H9 (cell line): ENCODE results near the gene WDR53. TPM values are rescaled to one million over a fixed set of nuclear protein-coding genes. Genes with fewer than 3 reads are reported as not detected.

Experiments used
- DNase-seq: peaks from one replicate; pipeline ENCODE4 v3.0.0-alpha.2; 2017
- H2AFZ ChIP-seq: one replicate; pipeline ENCODE4 v1.6.1; 2013; ENCODE audit warnings: mild to moderate bottlenecking, low read length, control low read depth, moderate library complexity
- H2AK5ac ChIP-seq: 2 replicates; pipeline ENCODE4 v1.6.1; 2013; ENCODE audit warnings: low read length, control low read depth, mixed read lengths; ENCODE audit not compliant: insufficient read length
- H2BK120ac ChIP-seq: one replicate; pipeline ENCODE4 v1.6.1; 2013; ENCODE audit warnings: low read depth, mild to moderate bottlenecking, low read length, control low read depth, inconsistent platforms; ENCODE audit not compliant: poor library complexity, severe bottlenecking
- H2BK12ac ChIP-seq: 2 replicates; pipeline ENCODE4 v1.6.1; 2013; ENCODE audit warnings: low read length, control low read depth, mixed read lengths, low read depth; ENCODE audit not compliant: insufficient read length
- H2BK15ac ChIP-seq: 2 replicates; pipeline ENCODE4 v1.6.1; 2013; ENCODE audit warnings: low read depth, low read length, control low read depth
- H2BK20ac ChIP-seq: one replicate; pipeline ENCODE4 v1.6.1; 2013; ENCODE audit warnings: low read depth, mild to moderate bottlenecking, low read length, control low read depth, inconsistent platforms; ENCODE audit not compliant: poor library complexity, severe bottlenecking
- H2BK5ac ChIP-seq: 2 replicates; pipeline ENCODE4 v1.6.1; 2013; ENCODE audit warnings: low read length, control low read depth, mixed read lengths; ENCODE audit not compliant: insufficient read length
- H3K14ac ChIP-seq: 2 replicates; pipeline ENCODE4 v1.6.1; 2013; ENCODE audit warnings: low read length, control low read depth; ENCODE audit not compliant: insufficient read depth
- H3K18ac ChIP-seq: 2 replicates; pipeline ENCODE4 v1.6.1; 2013; ENCODE audit warnings: low read depth, mild to moderate bottlenecking, mixed read lengths, low read length, control low read depth; ENCODE audit not compliant: insufficient read length
- H3K23ac ChIP-seq: 2 replicates; pipeline ENCODE4 v1.6.1; 2013; ENCODE audit warnings: low read length, control low read depth, mixed read lengths, low read depth; ENCODE audit not compliant: insufficient read length
- H3K23me2 ChIP-seq: 2 replicates; pipeline ENCODE4 v1.6.1; 2013; ENCODE audit warnings: low read depth, mild to moderate bottlenecking, mixed read lengths, low read length, control low read depth; ENCODE audit not compliant: insufficient read length, poor library complexity, severe bottlenecking
- H3K27ac ChIP-seq: 2 replicates; pipeline ENCODE4 v1.5.1; 2013; ENCODE audit warnings: low read length, control low read depth, mixed read lengths, low read depth; ENCODE audit not compliant: insufficient read length
- H3K27me3 ChIP-seq: 2 replicates; pipeline ENCODE4 v1.6.1; 2013; ENCODE audit warnings: low read length, control low read depth, inconsistent platforms; ENCODE audit not compliant: insufficient read depth
- H3K4ac ChIP-seq: 2 replicates; pipeline ENCODE4 v1.6.1; 2013; ENCODE audit warnings: low read depth, mild to moderate bottlenecking, control low read depth, inconsistent platforms, low read length, moderate library complexity
- H3K4me1 ChIP-seq: 2 replicates; pipeline ENCODE4 v1.6.1; 2013; ENCODE audit warnings: low read length, control low read depth, inconsistent platforms; ENCODE audit not compliant: insufficient read depth
- H3K4me2 ChIP-seq: 2 replicates; pipeline ENCODE4 v1.6.1; 2013; ENCODE audit warnings: low read length, control low read depth, mixed read lengths; ENCODE audit not compliant: insufficient read length, insufficient read depth
- H3K56ac ChIP-seq: 2 replicates; pipeline ENCODE4 v1.6.1; 2013; ENCODE audit warnings: low read depth, mild to moderate bottlenecking, mixed read lengths, low read length, control low read depth; ENCODE audit not compliant: insufficient read length
- H3K79me1 ChIP-seq: 2 replicates; pipeline ENCODE4 v1.6.1; 2013; ENCODE audit warnings: low read depth, mild to moderate bottlenecking, moderate library complexity, low read length, control low read depth, inconsistent platforms; ENCODE audit not compliant: insufficient read depth, poor library complexity, severe bottlenecking
- H3K79me2 ChIP-seq: 2 replicates; pipeline ENCODE4 v1.6.1; 2013; ENCODE audit warnings: low read length, control low read depth, inconsistent platforms; ENCODE audit not compliant: insufficient read depth
- H3K9ac ChIP-seq: 2 replicates; pipeline ENCODE4 v1.6.1; 2013; ENCODE audit warnings: low read length, control low read depth, mixed read lengths; ENCODE audit not compliant: insufficient read length; ENCODE audit errors: extremely low read depth
- H3K9me3 ChIP-seq: one replicate; pipeline ENCODE4 v1.6.1; 2013; ENCODE audit warnings: low read depth, low read length, inconsistent platforms; ENCODE audit not compliant: control insufficient read depth
- H3T11ph ChIP-seq: one replicate; pipeline ENCODE4 v1.6.1; 2013; ENCODE audit warnings: mild to moderate bottlenecking, low read length, control low read depth, inconsistent platforms
- H4K20me1 ChIP-seq: one replicate; pipeline ENCODE4 v1.6.1; 2013; ENCODE audit not compliant: control insufficient read depth, insufficient read length, insufficient read depth
- H4K5ac ChIP-seq: 2 replicates; pipeline ENCODE4 v1.6.1; 2013; ENCODE audit warnings: low read depth, mild to moderate bottlenecking, mixed read lengths, low read length, control low read depth; ENCODE audit not compliant: insufficient read length
- H4K8ac ChIP-seq: replicated peaks from 2 replicates; pipeline ENCODE4 v1.6.1; 2013; ENCODE audit warnings: low read length, control low read depth, mixed read lengths, low read depth; ENCODE audit not compliant: insufficient read length
- H4K91ac ChIP-seq: 2 replicates; pipeline ENCODE4 v1.6.1; 2013; ENCODE audit warnings: low read depth, mild to moderate bottlenecking, moderate library complexity, mixed read lengths, low read length, control low read depth; ENCODE audit not compliant: insufficient read length
- H3K27ac Mint-ChIP-seq, 3 experiments: 2 replicates in 2 of 3; 3 replicates in 1 of 3; pipeline ENCODE4 v1.8.0; 2020 to 2021; ENCODE audit warnings: mixed read lengths in 3 of 3, mild to moderate bottlenecking in 1 of 3, moderate library complexity in 1 of 3
- H3K27me3 Mint-ChIP-seq: 2 replicates; pipeline ENCODE4 v1.8.0; 2021; ENCODE audit warnings: low read depth, mild to moderate bottlenecking, moderate library complexity, mixed read lengths
- H3K36me3 Mint-ChIP-seq, 3 experiments: 2 replicates in 2 of 3; 3 replicates in 1 of 3; pipeline ENCODE4 v1.8.0; 2020 to 2021; ENCODE audit warnings: low read depth in 3 of 3, mixed read lengths in 3 of 3; ENCODE audit not compliant: insufficient read depth in 1 of 3
- H3K4me1 Mint-ChIP-seq, 2 experiments: 2 replicates each; pipeline ENCODE4 v1.8.0; 2020; ENCODE audit warnings: mixed read lengths in 2 of 2
- H3K4me3 Mint-ChIP-seq, 2 experiments: 2 replicates in 1 of 2; 3 replicates in 1 of 2; pipeline ENCODE4 v1.8.0; 2020 to 2021; ENCODE audit warnings: mild to moderate bottlenecking in 2 of 2, mixed read lengths in 2 of 2, moderate library complexity in 1 of 2
- H3K9me3 Mint-ChIP-seq, 2 experiments: 2 replicates in 1 of 2; 3 replicates in 1 of 2; pipeline ENCODE4 v1.8.0; 2020; ENCODE audit warnings: mild to moderate bottlenecking in 2 of 2, mixed read lengths in 2 of 2, moderate library complexity in 1 of 2
- WGBS: extraction: QIAGEN DNeasy Blood & Tissue Kit; methylation state at CpG from one replicate; pipeline ENCODE4 v1.1.7; 2013; ENCODE audit warnings: missing lambda C conversion rate, low lambda C conversion rate, mixed read lengths; ENCODE audit not compliant: insufficient read length; ENCODE audit errors: extremely low coverage; 5-methylcytosine and 5-hydroxymethylcytosine counted together
- total RNA-seq: library from RNA; stranded (reverse); gene quantifications from 2 replicates; pipeline ENCODE4 v1.2.1, GENCODE V29; 2021
- TF ChIP-seq, protein P1 (sequence below): fragments of 200-600 bp; sonication (generic); conservative IDR thresholded peaks from 3 replicates; pipeline ENCODE4 v1.8.0; 2021; ENCODE audit warnings: antibody characterized with exemption, mild to moderate bottlenecking

WDR53 gene
- total RNA-seq, 1 experiment from 2014 or later: 21.2 TPM

DNA sequence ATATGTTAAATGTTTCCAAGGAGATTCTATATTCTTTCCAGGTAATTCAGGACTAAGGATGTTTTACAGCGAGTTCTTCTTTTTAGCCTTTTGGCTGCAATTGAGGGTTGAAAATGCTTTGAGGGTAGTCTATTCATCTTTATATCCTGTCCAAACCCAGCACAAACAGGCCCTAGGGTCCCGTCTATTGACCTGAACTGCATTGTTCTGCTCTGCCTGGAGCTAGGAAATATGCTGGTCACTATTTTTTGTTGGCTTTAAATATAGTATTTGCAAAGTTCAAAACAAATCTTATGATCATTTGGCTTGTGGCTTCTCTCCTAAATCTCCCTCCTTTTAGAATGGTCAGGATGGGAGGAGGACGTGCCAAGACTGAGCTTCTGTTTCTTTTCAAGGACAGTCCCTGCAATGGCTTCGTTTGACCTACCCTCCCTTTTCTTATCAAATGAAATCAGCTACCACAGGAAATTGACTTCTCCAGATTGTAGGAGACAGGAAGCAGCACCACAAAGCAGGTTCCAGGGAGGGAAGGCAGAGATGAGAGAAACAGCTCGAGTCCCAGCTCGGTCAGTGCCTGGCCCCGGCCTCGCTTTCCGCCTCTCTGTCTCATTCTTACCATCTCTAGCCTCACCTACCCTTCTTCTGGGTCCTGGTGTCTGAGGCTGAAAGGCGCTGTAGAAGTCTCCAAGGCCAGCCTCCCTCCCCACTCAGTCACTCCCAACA lies 43.6 kb upstream of the WDR53 start:
- H3K23ac ChIP-seq: no peak overlapping the region
- H3K27me3 ChIP-seq: no peaks in the 10 kb centered on the region
- no peak overlapping the region for H4K5ac ChIP-seq
- no peak overlapping the region for H2BK20ac ChIP-seq
- H3K9me3 Mint-ChIP-seq: no peaks in the 10 kb centered on the region
- no peaks in the 10 kb centered on the region for H4K20me1 ChIP-seq
- H2BK12ac ChIP-seq: no peak overlapping the region
- H2AK5ac ChIP-seq: no peak overlapping the region
- peak overlapping the region in 1 of 3 experiments; percentile 78; a peak in 2 of 7 replicates for H3K27ac Mint-ChIP-seq
- no peaks in the 10 kb centered on the region for H3K23me2 ChIP-seq
- WGBS: no CpG with 5 or more reads among the region's 10 CpGs
- H2AFZ ChIP-seq: no peak overlapping the region
- H3K27ac ChIP-seq: no peak overlapping the region
- no peak for DNase-seq
- no peak overlapping the region for H3K56ac ChIP-seq
- H2BK5ac ChIP-seq: no peak overlapping the region
- H3K79me2 ChIP-seq: no peaks in the 10 kb centered on the region
- no peaks in the 10 kb centered on the region for H3K9me3 ChIP-seq
- H4K91ac ChIP-seq: no peak overlapping the region
- H3K4me2 ChIP-seq: no peak overlapping the region
- TF ChIP-seq, protein P1, sequence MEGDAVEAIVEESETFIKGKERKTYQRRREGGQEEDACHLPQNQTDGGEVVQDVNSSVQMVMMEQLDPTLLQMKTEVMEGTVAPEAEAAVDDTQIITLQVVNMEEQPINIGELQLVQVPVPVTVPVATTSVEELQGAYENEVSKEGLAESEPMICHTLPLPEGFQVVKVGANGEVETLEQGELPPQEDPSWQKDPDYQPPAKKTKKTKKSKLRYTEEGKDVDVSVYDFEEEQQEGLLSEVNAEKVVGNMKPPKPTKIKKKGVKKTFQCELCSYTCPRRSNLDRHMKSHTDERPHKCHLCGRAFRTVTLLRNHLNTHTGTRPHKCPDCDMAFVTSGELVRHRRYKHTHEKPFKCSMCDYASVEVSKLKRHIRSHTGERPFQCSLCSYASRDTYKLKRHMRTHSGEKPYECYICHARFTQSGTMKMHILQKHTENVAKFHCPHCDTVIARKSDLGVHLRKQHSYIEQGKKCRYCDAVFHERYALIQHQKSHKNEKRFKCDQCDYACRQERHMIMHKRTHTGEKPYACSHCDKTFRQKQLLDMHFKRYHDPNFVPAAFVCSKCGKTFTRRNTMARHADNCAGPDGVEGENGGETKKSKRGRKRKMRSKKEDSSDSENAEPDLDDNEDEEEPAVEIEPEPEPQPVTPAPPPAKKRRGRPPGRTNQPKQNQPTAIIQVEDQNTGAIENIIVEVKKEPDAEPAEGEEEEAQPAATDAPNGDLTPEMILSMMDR: no peak
- no peaks in the 10 kb centered on the region for H3K79me1 ChIP-seq
- H4K8ac ChIP-seq: peak overlapping the region; percentile 58
- peak overlapping the region; percentile 53 for H3K18ac ChIP-seq
- H3K36me3 Mint-ChIP-seq: no peaks in the 10 kb centered on the region
- H3K27me3 Mint-ChIP-seq: no peaks in the 10 kb centered on the region
- no peak overlapping the region for H3K4ac ChIP-seq
- no peak overlapping the region for H2BK15ac ChIP-seq
- H3K4me1 ChIP-seq: no peaks in the 10 kb centered on the region
- no peak overlapping the region for H3K14ac ChIP-seq
- H3K4me1 Mint-ChIP-seq: peaks cover 17 to 18% of the 10 kb centered on the region in 2 experiments
- no peak overlapping the region for H3T11ph ChIP-seq
- H3K4me3 Mint-ChIP-seq: no peak overlapping the region
- no peak overlapping the region for H3K9ac ChIP-seq
- H2BK120ac ChIP-seq: no peak overlapping the region
